HEK293 (cell line): ENCODE data around the gene TMEM45B.

Experiments
- MEIS1 ChIP-seq: sonication (generic); formaldehyde crosslinking; IDR thresholded peaks from 2 replicates; pipeline ENCODE4 v1.8.1; 2022; ENCODE audit warnings: missing genetic modification reagents, mild to moderate bottlenecking, borderline replicate concordance
- ZNF16 ChIP-seq: fragments of 450-650 bp; formaldehyde crosslinking; IDR thresholded peaks from 2 replicates; pipeline ENCODE4 v1.5.1; 2016; ENCODE audit warnings: low read depth, missing biosample characterization, missing genetic modification characterization
- ZNF23 ChIP-seq: fragments of 450-650 bp; formaldehyde crosslinking; IDR thresholded peaks from 2 replicates; pipeline ENCODE4 v1.5.1; 2016; ENCODE audit warnings: missing biosample characterization, missing genetic modification characterization, borderline replicate concordance
- ZNF248 ChIP-seq: fragments of 450-650 bp; formaldehyde crosslinking; IDR thresholded peaks from 2 replicates; pipeline ENCODE4 v1.5.1; 2017; ENCODE audit warnings: missing biosample characterization, missing genetic modification characterization
- ZNF274 ChIP-seq, 2 experiments: fragments of 200-500 bp in 1 of 2; fragments of 450-650 bp in 1 of 2; sonication (Bioruptor generic) in 1 of 2; formaldehyde crosslinking in 1 of 2; IDR thresholded peaks; 2 replicates each; pipeline versions ENCODE4 v1.5.1 to v1.6.1; 2014 to 2016; ENCODE audit warnings: borderline replicate concordance in 1 of 2, inconsistent platforms in 1 of 2, low read length in 1 of 2, missing biosample characterization in 1 of 2, missing genetic modification characterization in 1 of 2
- ZNF48 ChIP-seq: fragments of 450-650 bp; formaldehyde crosslinking; IDR thresholded peaks from 2 replicates; pipeline ENCODE4 v1.5.1; 2016; ENCODE audit warnings: missing biosample characterization, missing genetic modification characterization
- ZNF510 ChIP-seq: fragments of 450-650 bp; formaldehyde crosslinking; IDR thresholded peaks from 2 replicates; pipeline ENCODE4 v1.5.1; 2018; ENCODE audit warnings: mild to moderate bottlenecking, missing genetic modification characterization, missing biosample characterization; ENCODE audit not compliant: insufficient replicate concordance
- ZNF514 ChIP-seq: fragments of 450-650 bp; formaldehyde crosslinking; IDR thresholded peaks from 2 replicates; pipeline ENCODE4 v1.5.1; 2016; ENCODE audit warnings: missing biosample characterization, missing genetic modification characterization
- ZNF654 ChIP-seq: fragments of 450-650 bp; formaldehyde crosslinking; IDR thresholded peaks from 2 replicates; pipeline ENCODE4 v1.5.1; 2016; ENCODE audit warnings: low read depth, missing biosample characterization, missing genetic modification characterization
- TF ChIP-seq, protein P1 (sequence below): fragments of 450-650 bp; formaldehyde crosslinking; IDR thresholded peaks from 2 replicates; pipeline ENCODE4 v1.5.1; 2016; ENCODE audit warnings: missing biosample characterization, missing genetic modification characterization

DNA sequence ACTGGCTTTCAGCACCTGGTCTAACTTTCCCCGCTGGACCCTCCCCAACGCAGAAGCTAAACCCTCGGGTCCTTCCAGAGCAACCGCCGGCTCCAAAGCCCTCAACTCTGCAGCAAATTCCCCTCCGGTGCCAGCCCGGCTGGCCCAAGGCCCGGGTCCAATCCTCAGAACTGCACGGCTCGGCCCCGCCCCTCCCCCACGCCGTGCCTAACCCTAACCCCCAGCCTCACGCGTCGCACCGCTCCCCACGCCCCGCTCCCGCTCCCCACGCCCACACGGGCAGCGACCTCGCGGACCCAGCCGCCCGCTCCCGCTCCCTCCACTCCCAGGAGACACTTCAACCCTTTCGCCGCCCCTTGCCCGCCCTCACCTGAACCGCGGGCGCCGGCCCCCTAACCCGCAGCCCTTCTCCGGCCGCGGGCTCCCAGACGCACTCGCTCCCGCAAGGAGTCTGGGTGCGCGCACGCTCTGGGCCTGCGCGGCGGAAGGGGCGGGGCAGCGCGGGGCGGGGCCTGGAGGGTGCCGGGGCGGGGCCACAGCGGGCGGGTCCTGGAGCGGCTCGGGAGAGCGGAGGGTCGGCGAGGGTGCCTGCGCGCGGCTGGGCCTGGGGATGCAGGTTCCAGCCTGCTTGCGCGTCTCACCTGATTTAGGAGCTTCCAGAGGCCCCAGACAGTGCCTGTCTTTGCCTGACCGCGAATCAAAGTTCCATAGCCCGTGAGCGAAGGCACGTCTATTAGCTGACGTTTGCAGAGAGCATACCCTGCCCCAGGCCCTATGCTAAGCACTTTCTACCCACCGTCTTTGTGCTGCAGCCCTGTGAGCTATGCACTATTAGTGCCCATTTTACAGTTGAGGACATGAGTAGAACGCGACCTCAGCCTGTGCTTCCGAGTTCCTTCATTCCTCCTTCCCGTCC is 79.7 kb downstream of the TMEM45B start, which contains the start of gene NFRKB:
- TF ChIP-seq ZNF16 (tag by site-specific recombination) (no peak), ZNF510 (tag by site-specific recombination) (no peak), ZNF274 (IDR thresholded peaks at IDR 0.05; ENCODE audit: low read length) (no peak), ZNF274 (tag by site-specific recombination; IDR thresholded peaks at IDR 0.05; ENCODE audit: borderline replicate concordance) (no peak), ZNF654 (tag by site-specific recombination) (no peak), ZNF23 (tag by site-specific recombination) (no peak), MEIS1 (CRISPR knock-in tag) (no peak), ZNF48 (no peak), ZNF514 (tag by site-specific recombination) (no peak), ZNF248 (no peak)
- TF ChIP-seq, protein P1, sequence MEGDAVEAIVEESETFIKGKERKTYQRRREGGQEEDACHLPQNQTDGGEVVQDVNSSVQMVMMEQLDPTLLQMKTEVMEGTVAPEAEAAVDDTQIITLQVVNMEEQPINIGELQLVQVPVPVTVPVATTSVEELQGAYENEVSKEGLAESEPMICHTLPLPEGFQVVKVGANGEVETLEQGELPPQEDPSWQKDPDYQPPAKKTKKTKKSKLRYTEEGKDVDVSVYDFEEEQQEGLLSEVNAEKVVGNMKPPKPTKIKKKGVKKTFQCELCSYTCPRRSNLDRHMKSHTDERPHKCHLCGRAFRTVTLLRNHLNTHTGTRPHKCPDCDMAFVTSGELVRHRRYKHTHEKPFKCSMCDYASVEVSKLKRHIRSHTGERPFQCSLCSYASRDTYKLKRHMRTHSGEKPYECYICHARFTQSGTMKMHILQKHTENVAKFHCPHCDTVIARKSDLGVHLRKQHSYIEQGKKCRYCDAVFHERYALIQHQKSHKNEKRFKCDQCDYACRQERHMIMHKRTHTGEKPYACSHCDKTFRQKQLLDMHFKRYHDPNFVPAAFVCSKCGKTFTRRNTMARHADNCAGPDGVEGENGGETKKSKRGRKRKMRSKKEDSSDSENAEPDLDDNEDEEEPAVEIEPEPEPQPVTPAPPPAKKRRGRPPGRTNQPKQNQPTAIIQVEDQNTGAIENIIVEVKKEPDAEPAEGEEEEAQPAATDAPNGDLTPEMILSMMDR (tag by site-specific recombination) = no peak
